ENCODE data around the gene SFMBT2.
A peak's percentile ranks its signal among the peaks of the same experiment; 100 is the strongest.

SFMBT2 gene

DNA sequence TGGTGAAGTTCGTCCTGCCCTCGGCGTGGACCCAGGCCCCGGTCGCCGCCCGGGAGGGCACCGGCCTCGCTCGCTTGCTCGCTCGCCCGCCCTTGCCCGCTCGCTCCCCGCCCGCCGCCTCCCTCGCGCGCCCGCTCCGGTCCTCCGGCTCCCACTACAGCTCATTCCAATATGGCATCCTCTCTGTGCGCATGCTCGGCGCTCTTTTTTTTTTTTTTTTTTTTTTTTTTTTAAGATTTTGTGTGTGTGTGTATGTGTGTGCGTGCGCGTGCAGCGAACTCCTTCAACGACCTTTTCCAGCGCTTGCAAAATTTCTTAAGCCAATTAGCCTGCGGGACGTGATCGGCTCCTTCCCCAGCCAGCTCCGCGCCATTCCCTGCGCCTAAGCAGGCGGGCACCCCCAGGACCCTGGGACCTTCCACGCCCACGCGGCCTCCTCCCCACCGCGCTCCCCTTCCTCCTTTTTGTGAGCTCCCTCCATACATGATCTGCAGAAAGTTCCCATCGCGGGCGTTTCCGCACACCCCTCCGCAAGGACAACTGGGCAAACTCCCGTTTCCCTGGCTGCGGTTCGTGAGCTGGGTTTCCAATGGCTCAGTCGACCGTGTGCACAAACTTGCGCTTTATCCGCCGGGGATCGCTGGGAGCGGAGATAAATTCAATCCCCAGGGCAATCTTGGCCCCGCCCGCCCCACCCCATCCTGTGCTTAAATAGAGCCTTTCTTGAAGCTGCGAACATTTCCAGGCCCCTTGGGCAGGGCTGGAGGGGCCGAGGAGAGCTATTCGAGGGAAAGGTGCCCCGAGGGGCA lies at the start of gene SFMBT2:
TSS of gene SFMBT2 (minus strand) at position 173 of the 809 bp plus-strand sequence. CDS start 29,136 bp downstream, outside the sequence.
- DNase-seq, result peak in 2 of 4 experiments; percentile 33 to 41

- DNase-seq, result no peak
Observed at GRCh38 chr10:7460006-7460405, 49.2 kb upstream of the SFMBT2 start.

- DNase-seq, result no peak
Observed at GRCh38 chr10:7458556-7458955, 47.7 kb upstream of the SFMBT2 start.

DNA sequence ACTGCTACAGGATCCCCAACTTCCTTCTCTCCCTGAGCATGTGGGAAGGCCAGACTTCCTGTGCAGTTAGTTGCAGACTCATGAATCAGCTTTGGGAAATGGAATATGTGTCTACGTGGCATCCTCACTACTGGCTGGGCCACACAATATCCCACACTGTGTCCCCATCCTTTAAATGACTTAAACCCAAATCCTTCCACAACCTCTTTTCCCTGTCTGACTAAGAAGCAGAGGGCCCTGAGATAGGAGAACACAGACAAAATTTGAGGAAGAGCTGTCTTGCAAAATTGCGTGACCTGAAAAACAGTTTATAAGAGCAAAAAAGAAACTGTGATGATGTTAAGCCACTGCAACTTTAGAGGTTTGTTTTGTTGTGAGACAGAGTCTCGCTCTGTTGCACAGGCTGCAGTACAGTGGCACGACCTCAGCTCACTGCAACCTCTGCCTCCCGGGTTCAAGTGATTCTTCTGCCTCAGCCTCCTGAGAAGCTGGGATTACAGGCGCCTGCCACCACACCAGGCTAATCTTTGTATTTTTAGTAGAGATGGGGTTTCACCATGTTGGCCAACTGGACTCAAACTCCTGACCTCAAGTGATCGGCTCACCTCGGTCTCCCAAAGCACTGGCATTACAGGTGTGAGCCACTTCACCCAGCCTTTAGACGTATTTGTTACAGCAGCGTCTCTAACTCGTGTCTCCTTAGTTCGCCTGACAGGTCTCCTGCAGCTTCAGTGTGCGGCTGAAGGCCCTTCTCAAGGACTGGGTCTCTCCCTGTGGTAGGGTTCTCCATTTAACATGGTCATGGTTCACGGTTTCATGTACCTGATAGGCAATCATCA lies 46.9 kb upstream of the SFMBT2 start:
- DNase-seq, result no peak

GRCh38 chr10:7449063-7449695 lies 38.3 kb upstream of the SFMBT2 start:
- DNase-seq, result no peak

GRCh38 chr10:7445474-7446185 lies 34.8 kb upstream of the SFMBT2 start:
- DNase-seq, result no peak

- no peak for DNase-seq
Observed at GRCh38 chr10:7444551-7445121, 33.8 kb upstream of the SFMBT2 start.

DNA sequence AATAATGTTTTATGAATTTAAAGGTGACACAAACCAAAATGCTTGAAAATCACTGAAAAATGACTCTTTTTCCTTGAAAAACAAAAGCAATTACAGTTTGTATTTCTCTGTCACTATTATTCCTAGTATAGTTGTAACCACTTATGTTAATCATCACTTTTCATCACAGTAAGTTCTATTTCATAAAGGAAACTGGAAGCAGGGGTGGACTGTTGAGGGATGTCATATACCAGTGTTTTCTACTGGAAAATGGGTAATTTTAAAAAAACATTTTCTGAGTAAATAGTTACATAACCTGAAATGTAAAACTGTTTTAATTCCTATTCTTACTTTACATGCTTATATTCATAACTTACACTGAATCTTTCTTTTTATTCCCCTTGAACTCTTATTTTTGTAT lies 32.2 kb upstream of the SFMBT2 start:
- DNase-seq, result no peak

- DNase-seq, result no peak
Observed at GRCh38 chr10:7441403-7442147, 30.7 kb upstream of the SFMBT2 start.

GRCh38 chr10:7439696-7440095 lies 28.9 kb upstream of the SFMBT2 start:
- no peak for DNase-seq

GRCh38 chr10:7438196-7438986 lies 27.6 kb upstream of the SFMBT2 start:
- no peak for DNase-seq

GRCh38 chr10:7436490-7437100 lies 25.8 kb upstream of the SFMBT2 start:
- no peak for DNase-seq

GRCh38 chr10:7435674-7436073 lies 24.8 kb upstream of the SFMBT2 start:
- DNase-seq, result no peak

- no peak for DNase-seq
Observed at GRCh38 chr10:7434378-7434777, 23.5 kb upstream of the SFMBT2 start.

DNA sequence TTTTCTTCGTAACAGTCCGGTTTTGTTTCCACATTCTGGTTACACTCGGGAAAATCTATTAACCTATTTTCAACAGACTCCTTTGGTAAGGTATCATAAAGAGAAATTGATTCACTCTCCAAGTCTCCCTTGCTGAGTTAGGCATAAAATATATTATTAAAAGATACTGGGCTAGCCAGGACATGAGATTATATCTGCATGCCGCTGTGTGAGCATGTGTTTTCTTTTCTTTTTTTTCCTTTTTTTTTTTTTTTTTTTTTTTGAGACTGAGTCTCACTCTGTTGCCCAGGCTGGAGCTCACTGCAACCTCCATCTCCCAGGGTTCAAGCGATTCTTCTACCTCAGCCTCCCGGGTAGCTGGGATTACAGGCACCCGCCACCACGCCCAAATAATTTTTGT lies 23.0 kb upstream of the SFMBT2 start:
- DNase-seq, result no peak

GRCh38 chr10:7432884-7433726 lies 22.3 kb upstream of the SFMBT2 start:
- DNase-seq, result no peak

DNA sequence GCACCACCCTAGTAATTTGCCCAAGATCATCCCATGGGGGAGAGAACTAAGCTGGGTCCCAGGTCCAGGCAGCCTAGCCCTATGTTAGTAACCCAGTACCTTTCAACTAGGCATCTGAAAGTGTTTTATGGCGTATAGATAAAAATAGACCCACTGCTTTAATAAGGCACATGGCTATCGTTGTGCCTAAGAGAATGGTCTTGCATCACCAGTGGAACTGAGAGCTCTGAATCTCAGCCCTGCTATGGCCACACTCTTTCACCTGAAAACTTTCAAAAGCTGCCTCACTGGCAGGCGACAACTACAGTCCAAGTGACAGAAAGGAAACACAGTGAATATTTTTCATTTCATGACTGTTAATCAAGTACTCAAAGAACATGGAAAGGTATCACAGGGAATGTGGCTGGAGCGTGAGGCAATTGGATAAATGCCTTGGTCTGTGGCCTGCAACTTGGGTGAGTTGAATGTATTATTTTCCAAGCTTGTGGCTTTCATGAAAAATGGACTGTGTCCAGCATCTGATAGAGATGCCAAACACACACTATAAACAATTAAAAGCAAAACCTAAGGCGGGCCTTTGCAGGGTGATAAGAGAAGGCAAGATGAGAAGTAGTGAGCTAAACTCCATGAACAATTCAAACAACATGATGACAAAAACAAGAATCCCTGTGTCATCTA lies 18.0 kb upstream of the SFMBT2 start:
- DNase-seq, result no peak

- no peak for DNase-seq
Observed at GRCh38 chr10:7426349-7426748, 15.5 kb upstream of the SFMBT2 start.

DNA sequence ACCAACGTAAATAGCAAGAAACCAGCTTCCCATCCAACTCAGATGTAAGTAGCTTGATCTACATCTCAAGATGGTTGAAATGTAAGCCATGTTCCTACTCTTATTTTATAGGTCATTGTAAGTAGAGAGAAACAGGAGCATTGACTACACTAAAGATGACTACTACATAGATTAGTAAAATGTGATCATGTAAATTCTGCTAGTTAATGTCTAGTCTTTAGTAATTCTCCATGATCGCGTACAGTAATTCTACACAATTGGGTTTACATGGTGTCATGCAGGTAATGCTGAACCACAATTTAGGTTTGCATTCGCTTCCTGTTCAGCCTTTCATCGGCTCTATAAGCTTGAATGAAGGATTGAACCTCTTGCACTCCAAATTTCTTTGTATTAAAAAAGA lies 14.9 kb upstream of the SFMBT2 start:
- DNase-seq, result no peak

Measured in activated CD4-positive, CD25-positive, alpha-beta regulatory T cell (primary cell).